ENCODE results near the gene SCOC. TPM values are rescaled to one million over a fixed set of nuclear protein-coding genes. Genes with fewer than 3 reads are reported as not detected.

The SCOC gene
- polyA plus RNA-seq, 2 of the 4 experiments (the other 2 are of a cell fraction): 50.0 to 71.9 TPM

DNA sequence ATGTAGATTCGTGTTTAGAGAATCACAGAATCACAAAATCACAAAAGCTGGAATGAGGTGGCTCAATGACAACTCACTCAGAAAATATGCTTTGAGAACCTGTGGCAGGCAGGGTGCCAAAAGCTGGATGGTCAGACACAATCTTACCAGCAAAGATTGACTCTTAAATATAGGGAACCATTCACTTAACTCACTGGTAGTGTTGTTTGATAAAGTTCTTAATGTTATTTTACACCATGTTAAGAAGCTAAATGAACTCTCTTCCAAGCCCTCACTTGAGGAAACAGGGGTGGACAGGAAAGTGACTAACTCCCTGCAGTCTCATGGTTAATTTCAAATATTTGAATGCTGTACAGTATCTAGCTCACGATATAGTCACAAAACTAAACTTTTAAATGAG is 5.7 kb upstream of the SCOC start:
- 13% methylated on average over 2 of the region's 2 CpGs for WGBS (ENCODE audit: missing lambda C conversion rate)
- FAIRE-seq (no peak), ATAC-seq (no peak), DNase-seq (ENCODE audit: low read depth in 1 of 2, low spot score in 1 of 2) (no peak)
- Histone ChIP-seq H3K4me3 (no peak overlapping the region), H3K4me2 (peak overlapping the region; percentile 39; the same call in 2 of the 3 replicates), H3K27ac (no peak overlapping the region), H3K4me1 (peaks cover 26% of the 10 kb centered on the region), H3K9me3 (no peaks in the 10 kb centered on the region)
- TF ChIP-seq TP53 (CRISPR knock-in tag; IDR thresholded peaks at IDR 0.05) (no peak), BHLHE40 (IDR thresholded peaks at IDR 0.05; ENCODE audit: low read depth, low read length) (no peak)
- ChIA-PET POLR2A (no interaction called here), CTCF (interaction anchor here (1.1 to 2.4 kb wide), 2 partner anchors 8 to 356 kb away, joined by 3 to 15 read pairs; no protein-coding TSS in a partner anchor)

DNA sequence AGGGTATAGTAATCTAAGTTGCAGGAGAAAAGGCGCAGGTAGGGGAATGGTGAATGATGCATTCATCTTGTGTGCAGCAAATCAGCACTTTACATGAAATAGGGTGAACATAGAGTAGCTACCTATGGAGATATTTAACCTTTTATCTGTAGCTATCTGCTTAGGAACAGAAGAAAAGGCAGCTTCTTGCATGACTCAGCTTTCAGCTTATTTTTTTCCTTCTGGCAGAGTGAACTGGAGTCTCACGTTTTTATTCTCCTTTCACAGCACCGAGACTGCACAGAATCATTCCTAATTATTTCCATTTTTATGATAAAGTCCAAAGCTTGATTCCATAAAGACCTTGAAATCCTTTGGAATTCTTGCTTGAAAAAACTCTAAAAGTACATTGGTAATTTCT is 4.8 kb upstream of the SCOC start:
- no peak for ATAC-seq
- no peak overlapping the region for H3K4me3 ChIP-seq
- CTCF ChIA-PET: interaction anchor here (1.1 to 2.4 kb wide), 4 partner anchors 9 to 357 kb away, joined by 3 to 15 read pairs (median 3); no protein-coding TSS in a partner anchor
- TF ChIP-seq ELK1 (IDR thresholded peaks at IDR 0.05; ENCODE audit: low read depth, low read length): no peak
- TF ChIP-seq RFX5 (IDR thresholded peaks at IDR 0.05): no peak
- TF ChIP-seq POLR2A (IDR thresholded peaks at IDR 0.05; ENCODE audit: low read length): no peak
- no peak for TF ChIP-seq TFCP2L1 (CRISPR knock-in tag; IDR thresholded peaks at IDR 0.05)
- no peak for TF ChIP-seq GATA3 (IDR thresholded peaks at IDR 0.05; ENCODE audit: borderline replicate concordance)
- no peak for TF ChIP-seq BHLHE40 (IDR thresholded peaks at IDR 0.05; ENCODE audit: low read depth, low read length)
- no peak for TF ChIP-seq KDM1A (IDR thresholded peaks at IDR 0.05; ENCODE audit: low read depth)
- TF ChIP-seq HEYL (CRISPR knock-in tag; IDR thresholded peaks at IDR 0.05): no peak
- TF ChIP-seq EHMT2 (IDR thresholded peaks at IDR 0.05; ENCODE audit: low read depth): no peak
- no peak for TF ChIP-seq NFE2L2 (conservative IDR thresholded peaks at IDR 0.05; ENCODE audit: low read length)
- POLR2A ChIA-PET: no interaction called here
- DNase-seq (ENCODE audit: low read depth in 1 of 2, low spot score in 1 of 2): no peak
- peak overlapping the region; percentile 44 for H3K4me2 ChIP-seq
- no peaks in the 10 kb centered on the region for H3K9me3 ChIP-seq
- FAIRE-seq: no peak
- H3K4me1 ChIP-seq: peaks cover 26% of the 10 kb centered on the region
- 0 out of 6 replicates have a peak overlapping the region, but pooled peaks of 1 of the 2 experiments have one; percentile 12 for H3K27ac ChIP-seq
- WGBS (ENCODE audit: missing lambda C conversion rate): 63% methylated on average over 3 of the region's 3 CpGs

DNA sequence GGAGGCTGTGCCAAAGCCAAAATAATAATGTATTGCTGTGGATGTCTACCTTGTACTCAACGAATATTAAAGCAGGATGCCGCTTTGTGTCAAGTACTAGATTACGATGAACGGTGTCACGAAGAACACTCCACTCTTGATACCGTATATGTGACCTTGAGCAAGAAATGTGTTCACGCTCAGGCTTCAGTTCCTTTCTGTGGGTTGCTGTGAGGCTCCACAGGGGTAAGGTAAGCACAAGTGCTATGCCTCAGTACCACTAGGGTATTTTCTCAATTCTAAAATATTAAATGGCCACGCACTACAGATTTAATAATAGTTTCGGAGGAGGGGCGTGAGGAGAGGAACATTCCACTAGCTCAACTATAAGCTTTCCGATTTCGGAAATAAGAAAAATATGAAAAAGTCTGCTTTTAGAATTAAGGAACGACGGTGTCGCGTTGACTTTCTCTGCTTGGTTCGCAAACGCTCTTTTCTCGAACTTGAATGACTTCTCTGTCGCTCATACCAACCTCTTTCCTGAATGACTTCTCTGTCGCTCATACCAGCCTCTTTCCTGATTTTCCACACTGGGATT is 607 bp upstream of the SCOC start:
- no peak for FAIRE-seq
- H3K4me3 ChIP-seq: peak overlapping the region; percentile 93
- peak overlapping the region; percentile 83 to 86 for H3K27ac ChIP-seq
- CTCF ChIA-PET: interaction anchor here (1.1 to 4.1 kb wide), 3 partner anchors 13 to 64 kb away, joined by 3 to 38 read pairs (median 3); no protein-coding TSS in a partner anchor
- under 1% methylated on average over 21 of the region's 21 CpGs for WGBS (ENCODE audit: missing lambda C conversion rate)
- POLR2A ChIA-PET: interaction anchor here (0.6 to 2.4 kb wide), 7 partner anchors 12 to 384 kb away, joined by 3 to 13 read pairs (median 4); partner anchors contain the start of genes CLGN, ELMOD2 and TBC1D9
- peak; percentile 68 to 79 for ATAC-seq
- TF ChIP-seq E2F6 (IDR thresholded peaks at IDR 0.05; ENCODE audit: borderline replicate concordance, low read depth) (no peak), CBX8 (IDR thresholded peaks at IDR 0.05) (no peak)
- TF ChIP-seq, protein P1, sequence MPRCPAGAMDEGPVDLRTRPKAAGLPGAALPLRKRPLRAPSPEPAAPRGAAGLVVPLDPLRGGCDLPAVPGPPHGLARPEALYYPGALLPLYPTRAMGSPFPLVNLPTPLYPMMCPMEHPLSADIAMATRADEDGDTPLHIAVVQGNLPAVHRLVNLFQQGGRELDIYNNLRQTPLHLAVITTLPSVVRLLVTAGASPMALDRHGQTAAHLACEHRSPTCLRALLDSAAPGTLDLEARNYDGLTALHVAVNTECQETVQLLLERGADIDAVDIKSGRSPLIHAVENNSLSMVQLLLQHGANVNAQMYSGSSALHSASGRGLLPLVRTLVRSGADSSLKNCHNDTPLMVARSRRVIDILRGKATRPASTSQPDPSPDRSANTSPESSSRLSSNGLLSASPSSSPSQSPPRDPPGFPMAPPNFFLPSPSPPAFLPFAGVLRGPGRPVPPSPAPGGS (IDR thresholded peaks at IDR 0.05): 0 out of 3 replicates have a peak, but pooled peaks have one; percentile 21
- peak; percentile 16 to 40 for DNase-seq (ENCODE audit: low read depth in 1 of 2, low spot score in 1 of 2)
- peaks cover 31% of the 10 kb centered on the region for H3K4me1 ChIP-seq
- H3K9me3 ChIP-seq: no peaks in the 10 kb centered on the region
- H3K4me2 ChIP-seq: peak overlapping the region; percentile 98

GRCh38 chr4:140374130-140374477 is 658 bp downstream of the SCOC start:
- Histone ChIP-seq H3K4me2 (peak overlapping the region; percentile 85), H3K9me3 (no peaks in the 10 kb centered on the region), H3K4me3 (peak overlapping the region; percentile 75), H3K27ac (peak overlapping the region; percentile 82 to 96), H3K4me1 (peaks cover 21% of the 10 kb centered on the region)
- FAIRE-seq: no peak
- CTCF ChIA-PET: interaction anchor here (0.8 to 4.1 kb wide), 3 partner anchors 9 to 119 kb away, joined by 3 to 38 read pairs (median 3); no protein-coding TSS in a partner anchor
- no peak for TF ChIP-seq REST (IDR thresholded peaks at IDR 0.05)
- TF ChIP-seq CEBPB (IDR thresholded peaks at IDR 0.05): peak; percentile 68 to 86; a peak in 3 of 4 replicates
- no peak for TF ChIP-seq CTCF (IDR thresholded peaks at IDR 0.05)
- no peak for DNase-seq (ENCODE audit: low read depth in 1 of 2, low spot score in 1 of 2)
- 6% methylated on average over 8 of the region's 8 CpGs for WGBS (ENCODE audit: missing lambda C conversion rate)
- POLR2A ChIA-PET: interaction anchor here (1.1 to 2.4 kb wide), 3 partner anchors 10 to 150 kb away, joined by 4 to 13 read pairs (median 4); partner anchors contain the start of genes CLGN and ELMOD2
- ATAC-seq: no peak

All from A549 (cell line).